Measurements from ENCODE around the gene MOB3B.
A peak's percentile ranks its signal among the peaks of the same experiment; 100 is the strongest.

Gene MOB3B

DNA sequence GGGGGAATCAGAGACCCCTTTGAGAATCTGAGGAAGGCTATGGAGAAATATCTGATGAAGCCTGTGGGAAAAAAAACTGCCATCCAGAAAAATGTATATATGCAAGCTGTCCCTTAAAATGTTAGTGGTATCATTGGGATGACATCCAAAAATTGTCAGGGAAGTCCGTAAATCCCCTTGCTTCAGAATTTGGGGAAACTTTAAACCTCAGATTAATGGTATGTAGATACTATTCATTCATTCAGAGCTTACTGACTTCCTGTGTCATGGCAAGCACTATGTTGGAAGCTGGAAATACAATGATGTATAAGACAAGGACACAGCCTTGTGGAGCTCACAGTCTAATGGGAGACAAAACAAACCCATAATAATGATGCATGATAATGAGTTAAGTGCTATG lies 10.9 kb upstream of the MOB3B start:
- DNase-seq, result no peak

DNA sequence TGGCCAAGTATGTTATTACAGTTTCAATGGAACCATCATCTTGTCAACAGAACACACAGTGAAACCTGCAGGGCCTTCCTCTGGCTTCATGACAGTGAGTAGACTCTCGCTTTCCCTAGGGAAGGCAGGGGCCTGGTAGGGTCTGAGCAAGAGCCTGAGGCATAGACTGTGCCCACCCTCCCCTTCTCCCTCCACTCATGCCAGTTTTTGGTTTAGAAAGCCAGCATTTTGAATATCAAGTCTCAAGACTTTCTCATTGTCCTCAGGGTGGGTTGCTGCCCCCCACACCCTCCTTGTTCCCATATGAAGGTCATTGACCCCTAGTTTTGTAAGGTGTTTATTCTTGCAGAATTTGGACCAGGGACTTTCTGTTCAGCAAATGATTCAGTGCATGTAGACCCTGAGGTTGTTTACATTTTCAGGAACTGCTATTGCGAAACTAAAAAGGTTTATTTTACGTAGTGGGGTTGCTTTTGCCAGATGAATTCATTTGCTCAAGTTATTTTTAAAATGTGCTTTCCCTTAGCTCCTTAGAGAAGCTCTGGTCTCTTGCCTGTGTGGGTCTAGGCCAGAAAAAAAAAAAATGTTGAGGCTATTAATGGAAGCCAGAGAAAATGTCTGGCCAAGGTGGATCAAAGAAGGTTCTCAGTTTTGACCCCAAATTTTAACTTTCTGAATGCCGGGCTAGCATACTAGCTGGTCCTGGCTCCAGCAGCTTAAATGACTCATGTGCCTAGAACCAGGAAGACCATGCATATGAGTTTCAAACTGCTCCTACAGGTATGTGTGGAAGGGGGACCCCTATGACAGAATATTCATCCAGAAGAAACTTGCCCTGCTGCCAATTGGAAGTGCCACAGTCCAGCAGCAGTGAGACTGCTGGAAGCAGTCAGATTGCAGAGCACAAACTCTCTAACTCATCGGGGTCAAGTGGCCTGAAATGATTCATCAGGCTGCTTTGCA lies 10.1 kb upstream of the MOB3B start:
- DNase-seq, result no peak

DNA sequence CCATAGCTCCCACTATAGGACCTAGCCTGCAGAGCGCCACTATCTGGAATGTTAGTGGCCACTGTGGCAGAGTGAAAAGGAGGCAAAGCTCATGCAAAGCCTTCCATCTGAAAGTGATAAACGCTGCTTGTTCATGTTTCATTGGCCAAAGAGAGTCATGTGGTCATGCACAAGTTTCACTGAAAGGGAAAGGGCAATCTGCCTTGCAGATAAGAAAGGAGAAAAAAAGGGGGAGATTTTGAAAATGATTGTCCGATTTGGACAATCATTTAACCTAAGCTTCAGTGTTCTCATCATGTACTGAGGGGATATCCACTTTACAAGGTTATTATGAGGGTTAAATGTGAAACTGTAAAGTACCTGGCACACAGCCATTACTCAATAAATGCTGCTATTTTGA lies 9.0 kb upstream of the MOB3B start:
- no peak for DNase-seq

DNA sequence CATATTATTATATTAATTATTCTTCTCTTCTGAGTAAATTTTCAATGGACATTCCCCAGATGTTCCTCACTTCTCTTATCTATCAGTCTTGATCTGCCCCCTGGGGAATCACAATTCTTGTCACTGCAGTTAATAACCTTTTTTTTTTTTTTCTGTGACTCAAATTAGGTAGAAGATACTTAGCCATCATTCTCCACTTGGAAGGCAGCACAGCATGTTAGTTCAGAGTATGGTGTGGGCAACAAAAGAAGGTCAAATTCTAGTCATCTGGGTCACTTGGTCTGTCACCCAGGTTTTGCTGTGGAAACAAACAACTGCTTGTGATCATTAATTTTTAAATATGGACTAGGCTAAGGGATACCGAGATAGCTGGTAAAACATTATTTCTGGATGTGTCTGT lies 8.1 kb upstream of the MOB3B start:
- DNase-seq, result no peak

DNA sequence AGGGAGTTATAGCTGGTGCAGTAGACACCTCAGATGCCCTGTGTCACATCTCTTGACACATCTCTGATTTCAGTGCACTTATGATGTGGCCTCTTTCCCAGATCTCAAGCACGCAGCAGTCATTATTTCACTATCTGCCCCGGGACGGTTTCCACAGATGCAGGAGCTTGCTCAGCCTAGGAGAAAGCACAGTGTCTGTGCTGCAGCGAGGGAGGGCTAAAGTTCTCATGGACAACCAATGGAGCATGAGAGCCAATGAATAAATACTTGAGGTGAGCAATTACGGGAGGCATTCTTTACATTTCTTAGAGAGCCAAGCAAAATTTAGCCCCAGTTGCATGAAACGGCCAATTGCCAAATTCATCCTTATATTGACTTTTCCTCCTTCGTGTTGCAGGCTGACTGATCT lies 7.4 kb upstream of the MOB3B start:
- DNase-seq, result no peak

DNA sequence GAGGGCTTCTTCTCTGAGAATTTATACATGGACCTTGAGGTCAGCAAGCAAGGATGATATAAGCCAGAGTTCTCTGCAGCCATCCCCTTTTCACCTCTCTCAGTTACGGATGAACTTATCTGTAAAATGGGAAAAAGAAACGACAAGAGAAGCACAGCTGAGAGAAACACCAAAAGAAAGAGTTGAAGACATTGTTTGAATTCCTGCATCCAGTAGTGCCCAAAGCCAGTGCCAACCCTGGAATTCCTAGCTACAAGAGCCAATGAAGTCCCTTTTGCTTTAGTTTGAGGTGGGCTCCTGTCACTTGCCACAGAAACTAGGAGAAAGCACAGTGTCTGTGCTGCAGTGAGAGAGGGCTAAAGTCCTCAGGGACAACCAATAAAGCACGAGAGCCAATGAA lies 6.6 kb upstream of the MOB3B start:
- no peak for DNase-seq

DNA sequence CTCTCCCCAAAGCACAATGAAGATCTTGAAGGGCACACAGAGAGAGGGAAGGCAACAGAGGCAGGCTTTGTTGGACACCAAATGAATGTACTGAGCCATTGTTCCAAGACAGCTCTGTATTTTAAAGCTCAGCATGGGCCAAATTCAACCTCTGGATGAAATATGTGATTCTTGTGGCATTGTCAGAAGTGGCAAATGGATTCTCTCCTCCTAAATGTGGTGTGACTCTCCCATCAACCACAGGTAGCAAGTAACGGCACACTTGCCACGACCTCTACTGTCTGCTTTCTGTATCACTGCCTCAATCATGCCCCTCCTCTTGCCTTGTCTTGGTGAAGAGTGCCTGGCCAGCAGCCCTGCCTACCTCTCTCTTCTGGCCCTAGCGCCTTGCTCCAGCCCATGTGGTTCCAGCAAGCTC lies 6.1 kb upstream of the MOB3B start:
- no peak for DNase-seq

DNA sequence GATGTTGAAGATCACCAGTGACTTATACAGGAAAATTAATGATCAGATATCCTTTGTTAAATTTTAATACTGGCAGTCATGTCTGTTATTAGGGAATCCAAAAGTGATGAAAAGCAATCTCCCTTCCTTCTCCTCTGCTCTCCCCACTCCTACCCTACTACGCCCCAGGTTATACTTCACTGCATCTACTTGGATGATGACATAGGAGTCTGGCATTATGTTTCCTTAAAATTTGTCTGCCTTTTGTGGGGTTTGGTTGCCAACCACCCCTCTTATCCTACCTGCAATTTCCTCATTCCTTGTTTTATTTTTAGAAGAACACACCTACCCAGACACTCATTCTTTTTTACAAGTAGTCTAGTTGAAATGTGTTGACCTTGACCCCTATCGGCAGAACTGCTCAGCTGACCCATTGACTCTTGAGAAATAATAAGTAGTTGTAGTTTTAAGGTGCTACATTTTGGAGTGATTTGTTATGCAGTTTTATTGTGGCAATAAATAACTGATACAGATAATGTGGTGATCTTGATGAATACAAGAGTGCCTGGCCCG lies 5.1 kb upstream of the MOB3B start:
- no peak for DNase-seq

DNA sequence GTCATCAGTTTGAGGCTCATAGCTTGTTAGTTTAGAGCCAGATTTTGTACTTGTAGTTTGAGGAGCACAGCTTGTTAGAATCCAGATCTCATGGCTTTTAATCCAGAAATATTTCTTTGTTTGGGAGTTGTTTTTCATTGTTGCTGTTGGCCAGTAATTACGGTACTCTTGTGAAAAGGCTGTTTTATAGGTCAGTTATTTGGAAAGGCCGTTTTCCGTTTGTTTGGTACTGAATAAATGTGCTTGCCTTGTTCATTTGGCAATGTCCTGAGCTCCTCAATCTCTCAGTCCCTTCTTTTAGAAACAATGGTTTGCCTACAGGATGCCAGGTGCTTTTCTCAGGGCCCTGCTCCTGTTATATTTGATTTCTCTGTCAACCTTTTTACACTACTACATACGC lies 4.5 kb upstream of the MOB3B start:
- DNase-seq, result no peak

DNA sequence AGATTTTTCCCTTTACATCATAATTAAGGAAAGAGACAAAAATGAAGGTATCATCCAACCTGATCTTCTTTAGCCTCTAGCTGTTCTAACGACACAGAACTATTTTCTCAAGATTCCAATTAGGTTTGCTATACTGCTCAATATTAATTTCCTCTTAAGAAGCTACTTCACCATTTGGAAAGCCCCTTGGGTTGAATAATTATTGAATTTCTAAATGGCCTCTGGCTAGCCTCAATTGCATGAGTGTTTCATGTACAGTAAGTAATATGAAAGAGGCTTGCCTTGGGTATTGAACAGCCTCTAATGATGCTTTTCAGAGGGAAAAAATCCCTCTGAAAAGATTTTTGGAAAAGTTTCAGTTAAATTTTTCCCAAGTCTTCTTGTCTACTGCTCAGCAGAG lies 3.7 kb upstream of the MOB3B start:
- DNase-seq, result no peak

DNA sequence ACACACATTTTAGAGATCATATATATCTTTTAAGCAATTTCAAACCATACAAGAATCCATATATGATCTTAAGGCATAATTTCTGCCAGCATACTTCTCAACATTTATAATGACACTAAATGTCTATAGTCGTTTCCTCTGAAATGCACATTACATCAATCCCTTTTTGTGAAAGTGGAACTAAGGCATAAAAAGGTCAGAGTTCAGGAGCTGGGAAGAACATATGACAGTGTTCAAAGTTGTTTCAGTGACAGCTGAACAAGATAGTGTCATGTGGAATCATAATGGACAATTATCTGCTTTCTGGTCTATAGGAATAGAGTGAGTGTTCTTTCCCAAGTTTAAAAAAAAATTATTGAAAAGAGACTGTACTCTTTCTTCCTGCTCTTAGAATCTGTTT lies 2.4 kb upstream of the MOB3B start:
- no peak for DNase-seq

DNA sequence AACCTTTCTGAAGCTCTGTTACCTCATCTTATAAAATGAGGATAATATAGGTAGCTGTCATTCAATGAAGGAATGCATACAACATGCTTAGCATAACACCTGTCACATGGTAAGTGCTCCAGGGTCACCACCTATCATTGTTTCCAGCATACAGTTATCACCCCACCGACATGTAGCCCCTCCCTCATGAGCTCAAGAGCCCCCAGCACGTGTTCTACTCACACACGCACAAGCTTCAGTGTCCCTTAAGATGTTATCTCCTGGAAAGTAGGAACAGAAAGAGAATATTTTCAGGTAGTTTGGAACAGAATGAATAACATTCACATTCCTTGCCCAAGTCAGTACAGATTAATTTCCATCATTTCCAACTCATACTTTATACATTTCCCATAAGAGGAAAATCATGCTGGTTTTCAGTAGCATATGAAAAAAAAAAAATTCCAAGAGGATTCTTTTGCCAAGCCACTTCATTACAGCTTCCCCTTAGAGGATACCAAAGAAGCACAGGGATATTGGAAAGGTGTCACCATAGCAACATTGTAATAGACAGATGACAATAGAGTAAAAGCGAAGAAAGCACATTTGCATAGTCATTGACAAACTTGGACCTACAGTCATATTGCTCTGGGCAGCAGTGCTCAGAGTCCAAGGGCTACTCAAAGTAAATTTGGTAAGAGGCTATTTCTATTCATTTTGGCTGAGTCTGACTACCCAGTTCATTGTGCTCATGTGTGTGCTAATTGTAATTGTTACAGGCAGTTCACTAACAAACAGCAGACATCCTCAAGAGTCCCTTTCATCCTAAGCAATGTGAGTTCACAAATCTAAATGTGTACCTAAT lies 1.5 kb upstream of the MOB3B start:
- no peak for DNase-seq

DNA sequence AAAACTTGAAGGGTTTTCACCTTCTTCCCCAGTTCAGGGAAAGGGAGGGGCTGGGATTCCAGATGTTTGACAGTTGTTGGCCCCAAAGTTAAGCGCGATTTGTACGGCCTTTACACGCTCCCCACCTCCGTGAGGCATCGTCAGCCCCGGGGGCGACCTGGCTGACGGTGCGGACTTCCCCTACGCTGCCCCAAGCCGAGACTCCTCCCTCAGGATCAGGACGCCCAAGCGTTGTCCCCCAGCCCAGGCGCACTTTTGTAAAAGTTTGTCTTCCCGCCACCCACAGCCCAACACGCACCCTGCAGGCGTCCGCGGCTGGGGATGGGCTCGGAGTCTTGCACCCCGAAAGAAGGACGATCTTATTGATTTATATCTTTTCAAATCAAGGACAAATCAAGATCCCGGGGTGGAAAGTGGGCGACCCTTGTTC lies 713 bp downstream of the MOB3B start:
- DNase-seq, result peak; percentile 79

DNA sequence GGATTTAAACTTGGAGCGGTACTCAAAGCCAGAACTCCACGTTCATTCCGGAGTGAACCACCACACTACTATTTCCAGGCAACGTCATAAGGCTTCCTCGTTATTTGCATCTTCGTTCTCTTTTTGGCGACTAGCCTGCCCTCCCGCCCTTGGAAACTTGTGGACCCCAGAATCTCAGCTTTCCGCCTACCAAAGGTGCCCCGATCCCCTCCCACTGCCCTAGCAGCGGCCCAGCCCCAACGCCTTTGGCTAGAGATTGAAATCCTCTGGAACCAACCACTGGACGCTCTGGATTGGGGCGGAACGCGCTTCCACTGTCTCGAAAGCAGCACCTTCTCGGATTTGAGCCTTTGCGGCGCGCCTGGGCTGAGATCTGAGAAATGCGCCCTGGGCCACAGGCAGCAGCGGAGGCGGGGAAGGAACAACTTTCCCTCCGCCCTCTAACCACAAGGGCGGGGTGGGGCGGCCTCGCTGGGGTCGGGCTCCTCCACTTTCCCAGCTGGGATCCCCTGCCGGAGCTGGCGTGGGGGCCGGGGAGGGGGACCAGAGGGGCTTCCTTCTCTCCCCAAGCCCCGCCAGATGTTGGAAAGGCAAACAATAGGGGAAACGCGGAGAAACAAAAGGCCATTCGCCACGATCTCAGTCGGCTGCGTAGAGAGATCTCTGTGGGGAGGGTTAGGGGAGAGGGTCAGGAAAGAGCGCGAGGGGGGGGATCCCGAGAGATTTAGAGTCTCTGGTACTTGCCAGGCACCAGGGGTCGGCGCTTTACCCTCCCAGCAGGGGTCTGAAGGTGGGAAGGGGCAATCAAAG lies 1.3 kb downstream of the MOB3B start:
- DNase-seq, result peak; percentile 81

DNA sequence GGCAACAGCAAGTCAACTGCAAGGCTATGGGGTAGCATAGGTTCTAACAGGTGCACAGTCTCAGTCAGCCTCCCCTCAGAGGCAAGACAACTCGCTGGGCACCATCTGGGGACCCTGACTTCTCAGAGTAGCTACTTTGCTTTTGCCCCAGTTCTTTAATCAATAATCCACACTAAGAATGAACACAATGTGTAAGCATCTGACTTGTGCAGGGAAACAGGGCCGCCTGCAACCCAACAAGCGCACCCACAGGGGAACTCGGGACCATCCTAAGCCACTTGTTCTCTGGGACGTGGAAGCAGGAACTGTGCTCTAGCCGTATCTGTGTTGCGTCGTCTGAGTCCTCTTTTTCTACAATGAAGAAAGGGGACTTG lies 1.9 kb downstream of the MOB3B start:
- DNase-seq, result no peak

DNA sequence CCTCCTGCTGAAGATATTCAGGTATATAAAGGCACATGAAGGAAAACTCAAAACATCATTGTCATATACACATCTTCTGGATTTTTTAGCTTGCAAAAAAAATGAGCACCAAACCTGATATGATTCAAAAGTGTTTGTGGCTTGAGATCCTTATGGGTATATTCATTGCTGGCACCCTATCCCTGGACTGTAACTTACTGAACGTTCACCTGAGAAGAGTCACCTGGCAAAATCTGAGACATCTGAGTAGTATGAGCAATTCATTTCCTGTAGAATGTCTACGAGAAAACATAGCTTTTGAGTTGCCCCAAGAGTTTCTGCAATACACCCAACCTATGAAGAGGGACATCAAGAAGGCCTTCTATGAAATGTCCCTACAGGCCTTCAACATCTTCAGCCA lies 5.4 kb downstream of the MOB3B start, which contains the start of gene IFNK:
Gene IFNK, plus strand, starts transcription at position 55 of the 400 bp plus-strand sequence. Its CDS starts 47 bp downstream, at position 102.
- no peak for DNase-seq

DNA sequence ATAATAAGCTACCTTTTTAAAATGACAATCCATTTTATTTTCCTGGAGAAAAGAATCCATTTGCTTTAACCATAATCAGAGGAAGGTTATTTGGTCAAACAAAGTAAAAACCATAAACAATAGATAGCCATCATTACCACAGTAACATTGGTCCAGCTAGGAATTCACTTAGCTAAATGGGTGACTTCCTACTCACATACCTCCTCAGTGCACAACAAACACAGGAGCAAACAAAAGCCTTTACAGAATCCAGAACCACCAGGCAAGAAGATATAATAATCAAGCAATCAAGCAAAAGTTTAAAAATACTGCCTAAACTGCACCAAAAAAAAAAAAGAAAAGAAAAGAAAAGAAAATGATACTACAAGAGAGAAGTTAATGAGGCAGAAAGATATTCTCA lies 6.5 kb downstream of the MOB3B start:
- no peak for DNase-seq

DNA sequence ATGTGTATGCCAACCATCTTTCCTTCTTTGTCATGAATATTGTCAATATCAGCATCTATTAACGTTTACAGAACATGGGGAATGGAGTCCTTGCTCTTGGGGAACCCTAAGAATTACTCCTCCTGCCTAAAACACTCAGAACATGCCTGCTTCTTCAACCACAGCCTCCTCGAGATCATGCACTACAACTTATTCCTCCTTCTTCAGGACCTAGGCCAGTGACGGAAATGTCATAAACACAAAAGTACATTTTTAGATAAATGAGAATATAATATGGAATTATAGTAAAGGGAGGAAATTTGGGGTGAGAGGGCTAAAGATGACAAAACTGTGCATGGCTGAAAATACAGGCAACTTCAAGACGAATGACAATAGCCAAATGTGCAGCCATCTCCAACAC lies 8.6 kb downstream of the MOB3B start:
- no peak for DNase-seq

DNA sequence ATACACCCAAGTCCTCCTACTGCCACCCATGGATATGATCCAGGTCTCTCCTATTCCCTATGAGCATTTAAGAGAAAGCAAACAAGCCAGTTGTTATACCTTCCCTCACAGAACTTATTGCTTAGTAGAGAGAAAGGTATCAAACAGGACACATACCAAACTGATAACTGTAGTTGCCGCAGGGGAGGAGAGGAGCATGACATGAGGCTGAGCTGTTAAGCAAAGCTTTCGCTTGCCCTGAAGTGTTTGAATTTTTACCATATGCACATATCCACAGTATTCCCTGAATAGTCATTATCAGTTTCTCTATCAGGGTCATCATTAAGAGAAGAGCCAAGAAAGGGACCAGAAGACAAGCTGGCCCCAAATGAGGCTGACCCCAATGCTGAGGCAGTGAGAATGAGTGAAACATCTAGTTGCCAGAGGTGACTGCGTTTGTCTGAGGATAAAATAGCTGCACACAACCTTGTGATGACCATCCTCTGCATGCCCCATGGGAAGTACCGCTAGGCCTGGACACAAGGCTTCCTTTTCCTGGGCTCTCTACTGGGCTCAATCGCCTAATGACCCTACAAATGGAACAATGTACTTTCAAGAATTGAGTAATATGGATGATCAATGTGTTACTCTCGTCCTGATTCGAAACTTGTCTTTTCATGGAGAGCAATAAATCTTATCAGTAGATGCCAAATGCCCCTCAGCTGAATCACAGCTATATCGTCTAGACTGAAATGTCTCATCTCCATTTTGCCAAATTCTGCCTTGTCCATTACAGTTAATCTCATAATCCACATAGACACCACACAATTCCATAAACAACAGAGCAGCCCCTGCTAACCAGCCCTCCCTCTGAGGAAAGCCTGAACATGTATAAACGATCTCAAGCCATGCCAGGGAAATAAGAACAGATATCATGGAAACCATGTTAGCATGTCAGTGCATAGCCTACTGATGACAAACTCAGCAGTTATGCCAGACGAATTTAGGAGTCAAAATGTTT lies 9.8 kb downstream of the MOB3B start:
- DNase-seq, result no peak

DNA sequence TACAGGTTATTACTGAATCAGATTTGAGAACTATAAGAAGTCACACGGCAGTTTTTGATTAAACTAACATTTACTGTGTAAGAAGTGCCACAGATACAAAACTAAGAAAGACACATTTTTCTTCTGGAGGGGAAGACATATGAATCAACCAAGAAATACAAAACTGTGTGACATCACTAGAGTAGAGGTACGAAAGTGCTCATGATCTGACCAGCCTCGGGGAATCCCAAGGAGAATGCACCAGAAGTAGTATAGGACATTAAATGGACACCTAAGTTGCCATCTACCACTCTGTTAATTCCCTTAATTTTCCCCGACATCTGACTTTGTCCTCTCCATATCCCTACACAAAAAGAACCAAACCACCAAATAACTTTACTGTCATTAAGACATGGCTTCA lies 10.8 kb downstream of the MOB3B start:
- DNase-seq, result no peak

DNA sequence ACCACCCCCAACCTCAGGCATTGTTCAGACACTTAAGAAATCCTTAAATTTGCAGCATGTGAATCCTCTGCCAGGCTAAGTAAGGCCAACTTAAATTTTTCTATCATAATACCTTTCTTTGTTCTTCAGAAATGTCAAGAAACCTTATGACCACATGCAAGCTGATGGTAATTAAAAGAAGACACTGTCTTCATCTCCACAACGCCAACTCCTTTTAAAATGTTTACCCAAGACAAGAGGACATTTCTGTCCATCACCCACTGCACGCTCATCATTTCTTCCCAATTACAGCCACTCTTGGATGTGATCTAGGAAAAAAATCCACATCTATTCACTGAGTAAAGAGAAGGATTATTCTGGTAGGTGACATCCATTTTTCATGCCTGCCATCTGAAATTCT lies 11.6 kb downstream of the MOB3B start:
- no peak for DNase-seq
